SK-N-SH (cell line): ENCODE results near the gene SFRP5. TPM values are rescaled to one million over a fixed set of nuclear protein-coding genes. Genes with fewer than 3 reads are reported as not detected.

ENCODE experiments used
- CTCF ChIA-PET: fragments of 300-600, 350-600 bp; formaldehyde crosslinking; extraction: SDS; loops from one replicate; lab custom pipeline; 2021; lab: Yijun Ruan, JAX
- POLR2A ChIA-PET: fragments of 350-600 bp; sonication (Branson Sonifier 250); formaldehyde crosslinking; extraction: SDS; loops from one replicate; lab custom pipeline; 2020; ENCODE audit warnings: antibody characterized with exemption, inconsistent platforms; lab: Yijun Ruan, JAX
- DNase-seq: peaks from one replicate; pipeline ENCODE4 v3.0.0; 2012
- H2AFZ ChIP-seq: fragments of 200-600 bp; sonication (generic); 2 replicates; pipeline ENCODE4 v1.8.1; 2016; ENCODE audit warnings: antibody characterized with exemption, mild to moderate bottlenecking, low read depth
- H3F3A ChIP-seq: fragments of 200-600 bp; sonication (generic); replicated peaks from 2 replicates; pipeline ENCODE3; 2016; ENCODE audit warnings: antibody characterized with exemption, mild to moderate bottlenecking; ENCODE audit not compliant: insufficient read depth
- H3K27ac ChIP-seq, 2 experiments: fragments of 200-500 bp in 1 of 2; fragments of 200-600 bp in 1 of 2; sonication (Bioruptor generic) in 1 of 2; sonication (generic), shearing (Covaris generic) in 1 of 2; 2 replicates each; pipeline versions ENCODE4 v1.5.1 to v1.6.1; 2014 to 2016; ENCODE audit warnings: low read depth in 2 of 2, inconsistent platforms in 1 of 2, low read length in 1 of 2, mild to moderate bottlenecking in 1 of 2, mixed read lengths in 1 of 2
- H3K27me3 ChIP-seq: fragments of 200-600 bp; sonication (generic), shearing (Covaris generic); 2 replicates; pipeline ENCODE4 v1.6.1; 2016; ENCODE audit warnings: mixed run types; ENCODE audit not compliant: insufficient read depth
- H3K36me3 ChIP-seq, 2 experiments: fragments of 200-500 bp in 1 of 2; fragments of 200-600 bp in 1 of 2; sonication (Bioruptor generic) in 1 of 2; sonication (generic) in 1 of 2; replicated peaks in 1 of 2; 2 replicates each; pipeline versions ENCODE3 to v1.5.1; 2014 to 2016; ENCODE audit warnings: low read length in 1 of 2, mild to moderate bottlenecking in 1 of 2; ENCODE audit not compliant: insufficient read depth in 2 of 2, control insufficient read depth in 1 of 2
- H3K4me1 ChIP-seq, 2 experiments: fragments of 200-500 bp in 1 of 2; fragments of 200-600 bp in 1 of 2; sonication (Bioruptor generic) in 1 of 2; sonication (generic), shearing (Covaris generic) in 1 of 2; 2 replicates each; pipeline versions ENCODE4 v1.5.1 to v1.6.1; 2014 to 2016; ENCODE audit warnings: low read depth in 1 of 2, low read length in 1 of 2, mixed run types in 1 of 2; ENCODE audit not compliant: insufficient read depth in 2 of 2, control insufficient read depth in 1 of 2
- H3K4me2 ChIP-seq: fragments of 200-600 bp; sonication (generic), shearing (Covaris generic); 2 replicates; pipeline ENCODE4 v1.6.1; 2017; ENCODE audit warnings: mixed run types
- H3K4me3 ChIP-seq, 2 experiments: fragments of 200-500 bp in 1 of 2; fragments of 200-600 bp in 1 of 2; sonication (Bioruptor generic) in 1 of 2; sonication (generic), shearing (Covaris generic) in 1 of 2; 2 replicates each; pipeline versions ENCODE4 v1.5.1 to v1.8.1; 2014 to 2016; ENCODE audit warnings: low read depth in 2 of 2, inconsistent platforms in 1 of 2, low read length in 1 of 2, mild to moderate bottlenecking in 1 of 2, mixed read lengths in 1 of 2, moderate library complexity in 1 of 2
- H3K79me2 ChIP-seq: fragments of 200-600 bp; sonication (generic); 2 replicates; pipeline ENCODE4 v1.8.1; 2017; ENCODE audit warnings: mild to moderate bottlenecking; ENCODE audit not compliant: insufficient read depth
- H3K9ac ChIP-seq: fragments of 200-600 bp; sonication (generic); 2 replicates; pipeline ENCODE4 v1.6.1; 2017; ENCODE audit warnings: mixed run types
- H3K9me2 ChIP-seq: fragments of 200-600 bp; sonication (generic); 2 replicates; pipeline ENCODE4 v1.6.1; 2017; ENCODE audit warnings: mixed run types
- H3K9me3 ChIP-seq: fragments of 200-600 bp; sonication (generic); 2 replicates; pipeline ENCODE4 v1.6.1; 2017; ENCODE audit warnings: mixed run types, mild to moderate bottlenecking, moderate library complexity
- H4K20me1 ChIP-seq: fragments of 200-600 bp; sonication (generic); 2 replicates; pipeline ENCODE4 v1.6.1; 2017; ENCODE audit warnings: mild to moderate bottlenecking, mixed run types; ENCODE audit not compliant: insufficient read depth
- ELF1 ChIP-seq: IDR thresholded peaks from 2 replicates; pipeline ENCODE4 v1.4.0; 2012
- EP300 ChIP-seq, 2 experiments: IDR thresholded peaks; 2 replicates each; pipeline versions ENCODE4 v1.4.0 to v1.6.1; 2012; ENCODE audit warnings: borderline replicate concordance in 1 of 2, low read depth in 1 of 2, low read length in 1 of 2
- EZH2phosphoT487 ChIP-seq: fragments of 200-600 bp; sonication (generic); IDR thresholded peaks from 2 replicates; pipeline ENCODE4 v1.6.1; 2017; ENCODE audit warnings: low read depth, mixed run types, mild to moderate bottlenecking, antibody characterized with exemption, moderate library complexity, borderline replicate concordance
- FOSL2 ChIP-seq: IDR thresholded peaks from 2 replicates; pipeline ENCODE4 v1.4.0; 2012; ENCODE audit warnings: low read depth, mild to moderate bottlenecking, moderate library complexity, borderline replicate concordance
- FOXM1 ChIP-seq: IDR thresholded peaks from 2 replicates; pipeline ENCODE4 v1.4.0; 2012; ENCODE audit warnings: low read depth, mild to moderate bottlenecking
- GABPA ChIP-seq: IDR thresholded peaks from 2 replicates; pipeline ENCODE4 v1.4.0; 2012; ENCODE audit warnings: low read depth, mild to moderate bottlenecking
- NRF1 ChIP-seq: IDR thresholded peaks from 2 replicates; pipeline ENCODE4 v1.6.1; 2012; ENCODE audit warnings: low read depth, mild to moderate bottlenecking, low read length
- RFX5 ChIP-seq: IDR thresholded peaks from 2 replicates; pipeline ENCODE4 v1.6.1; 2012; ENCODE audit warnings: mild to moderate bottlenecking, improper control_type of control experiment, low read length
- RXRA ChIP-seq: IDR thresholded peaks from 2 replicates; pipeline ENCODE4 v1.4.0; 2012; ENCODE audit warnings: low read depth, mild to moderate bottlenecking, borderline replicate concordance
- SIN3A ChIP-seq: IDR thresholded peaks from 2 replicates; pipeline ENCODE4 v1.6.1; 2012; ENCODE audit warnings: low read depth, mild to moderate bottlenecking, low read length, moderate library complexity, borderline replicate concordance
- SMC3 ChIP-seq: IDR thresholded peaks from 2 replicates; pipeline ENCODE4 v1.6.1; 2012; ENCODE audit warnings: low read depth, low read length, improper control_type of control experiment
- TAF1 ChIP-seq: IDR thresholded peaks from 2 replicates; pipeline ENCODE4 v1.6.1; 2012; ENCODE audit warnings: low read depth, mild to moderate bottlenecking, low read length, moderate library complexity, borderline replicate concordance
- TCF12 ChIP-seq: IDR thresholded peaks from 2 replicates; pipeline ENCODE4 v1.4.0; 2012
- USF1 ChIP-seq: IDR thresholded peaks from 2 replicates; pipeline ENCODE4 v1.4.0; 2012; ENCODE audit warnings: low read depth, borderline replicate concordance
- USF2 ChIP-seq: fragments of 150-350 bp; IDR thresholded peaks from 2 replicates; pipeline ENCODE4 v1.6.1; 2017; ENCODE audit warnings: antibody characterized with exemption, low read length, low read depth, borderline replicate concordance
- YY1 ChIP-seq: IDR thresholded peaks from 2 replicates; pipeline ENCODE4 v1.4.0; 2012; ENCODE audit warnings: low read depth, mild to moderate bottlenecking
- ZBTB33 ChIP-seq: IDR thresholded peaks from 2 replicates; pipeline ENCODE4 v1.4.0; 2012; ENCODE audit warnings: low read depth, borderline replicate concordance
- WGBS: methylation state at CpG from one replicate; pipeline ENCODE4 v1.1.6; 2017; ENCODE audit warnings: low lambda C conversion rate; 5-methylcytosine and 5-hydroxymethylcytosine counted together
- polyA plus RNA-seq, 3 experiments: library from polyadenylated mRNA; depleted of rRNA; stranded (reverse); fragments of >200 nt; gene quantifications; 2 replicates each; pipeline ENCODE4 v1.2.3, GENCODE V29; 2012

The SFRP5 gene
- polyA plus RNA-seq, 1 of the 3 experiments (the other 2 are of a cell fraction), result not detected

- no peaks in the 10 kb centered on the region for H3K36me3 ChIP-seq
- H3K9me2 ChIP-seq, result no peaks in the 10 kb centered on the region
- ChIA-PET CTCF (interaction anchor here (1.1 to 2.1 kb wide), 3 partner anchors 9 to 29 kb away, joined by 3 to 14 read pairs (median 5); no protein-coding TSS in a partner anchor), POLR2A (no interaction called here)
- no peak overlapping the region for H2AFZ ChIP-seq
- H3K9ac ChIP-seq, result no peak overlapping the region
- no peak overlapping the region for H3K4me3 ChIP-seq
- H3K27me3 ChIP-seq, result no peaks in the 10 kb centered on the region; the same call in 1 of the 2 replicates
- TF ChIP-seq RFX5 (no peak), SIN3A (no peak), RXRA (no peak), USF2 (no peak), EZH2phosphoT487 (no peak), ELF1 (no peak), TCF12 (no peak), EP300 (IDR thresholded peaks at IDR 0.05; ENCODE audit: borderline replicate concordance in 1 of 2, low read depth in 1 of 2, low read length in 1 of 2) (no peak), GABPA (no peak), NRF1 (no peak), YY1 (no peak), TAF1 (no peak), SMC3 (no peak), FOXM1 (no peak), FOSL2 (no peak), ZBTB33 (no peak), USF1 (no peak)
- H3K4me1 ChIP-seq, result no peaks in the 10 kb centered on the region
- H3K9me3 ChIP-seq, result no peaks in the 10 kb centered on the region
- WGBS, result 33% methylated on average over 4 of the region's 5 CpGs
- H3F3A ChIP-seq, result no peaks in the 10 kb centered on the region
- no peaks in the 10 kb centered on the region for H4K20me1 ChIP-seq
- H3K4me2 ChIP-seq, result no peak overlapping the region
- H3K79me2 ChIP-seq, result no peaks in the 10 kb centered on the region
- no peak overlapping the region for H3K27ac ChIP-seq
- no peak for DNase-seq
These were observed 29.6 kb upstream of the SFRP5 start for GRCh38 chr10:97801422-97801821.
